Pulmonary artery endothelial cell (primary cell): ENCODE results near the gene ZNF683. TPM values are rescaled to one million over a fixed set of nuclear protein-coding genes. Genes with fewer than 3 reads are reported as not detected.

Source experiments
- DNase-seq: peaks from one replicate; pipeline ENCODE4 v3.0.0-alpha.2; 2011; ENCODE audit warnings: low read depth, low spot score
- total RNA-seq: library from RNA; depleted of rRNA; stranded (reverse); fragments of >200 nt; gene quantifications from 2 replicates; pipeline ENCODE4 v1.2.3, GENCODE V29; 2014

ZNF683 gene
- total RNA-seq, 1 donor from 2014 or later = not detected

DNA sequence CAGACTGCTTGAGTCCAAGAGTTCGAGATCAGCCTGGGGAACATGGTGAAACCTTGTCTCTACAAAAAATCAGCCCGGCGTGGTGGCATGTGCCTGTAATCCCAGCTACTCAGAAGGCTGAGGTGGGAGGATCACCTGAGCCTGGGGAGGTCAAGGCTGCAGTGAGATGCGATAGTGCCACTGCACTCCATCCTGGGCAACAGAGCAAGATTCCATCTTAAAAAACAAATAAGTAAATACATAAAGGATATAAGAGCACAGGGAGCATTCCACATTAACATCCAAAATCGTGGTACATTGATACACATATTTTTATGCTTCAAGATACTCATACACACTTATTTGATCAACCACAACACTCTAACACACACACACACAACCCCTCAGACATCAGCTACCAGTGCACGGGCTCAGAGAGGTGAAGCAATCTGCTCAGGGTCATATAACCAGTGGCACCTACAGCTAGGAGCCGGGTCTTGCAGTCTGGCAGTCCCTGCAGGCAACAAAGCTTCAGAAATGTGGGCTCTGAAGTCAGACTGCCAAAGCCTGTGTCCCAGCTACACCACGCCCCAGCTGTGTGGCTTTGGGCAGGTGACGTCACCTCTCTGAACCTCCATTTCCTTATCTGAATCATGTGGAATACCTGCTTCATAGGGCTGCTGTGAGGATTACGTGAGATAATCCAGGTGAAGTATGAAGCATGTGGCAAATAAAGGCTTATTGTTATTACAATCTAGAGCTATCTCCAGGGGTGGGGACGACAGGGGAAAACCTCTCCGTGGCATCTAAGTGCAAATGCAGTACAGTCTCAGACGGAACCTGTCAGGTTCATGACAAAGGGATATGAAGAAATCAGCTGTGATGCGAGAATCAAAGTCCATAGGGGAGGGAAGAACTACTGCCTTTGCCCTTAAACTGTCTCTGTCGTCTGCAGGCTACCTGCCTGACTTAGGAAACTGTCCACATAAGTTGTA is 13.9 kb downstream of the ZNF683 start:
- no peak for DNase-seq

DNA sequence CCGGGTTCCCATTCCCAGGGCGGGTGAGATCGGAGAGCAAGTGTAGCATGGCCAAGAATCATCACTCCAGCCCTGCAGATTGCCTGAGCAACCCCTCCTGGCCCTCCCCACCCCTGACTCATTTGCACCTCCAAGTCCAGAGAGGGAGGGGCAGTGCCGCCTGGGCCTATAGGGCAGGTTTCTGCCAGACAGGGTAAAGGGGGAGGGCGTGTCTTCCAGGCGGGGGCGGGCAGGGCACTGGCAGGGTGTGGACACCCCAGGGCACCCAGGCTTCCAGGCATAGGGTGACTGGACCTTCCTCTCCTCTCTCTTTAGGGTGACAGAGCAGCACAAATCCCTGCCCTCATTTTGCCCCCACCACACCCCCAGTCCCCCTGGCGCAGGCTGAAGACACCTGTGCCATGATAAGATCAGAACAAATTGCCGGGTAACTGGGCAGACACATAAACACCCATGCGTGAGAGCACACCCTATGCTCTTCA is 15.4 kb downstream of the ZNF683 start:
- DNase-seq = no peak

- no peak for DNase-seq
Observed at GRCh38 chr1:26356106-26356505, 16.4 kb downstream of the ZNF683 start.

GRCh38 chr1:26354972-26355371 is 17.6 kb downstream of the ZNF683 start:
- DNase-seq = no peak

- DNase-seq = no peak
Observed at GRCh38 chr1:26353976-26354820, 18.4 kb downstream of the ZNF683 start, which contains the start of gene CRYBG2. Gene CRYBG2 (minus strand): TSS chr1:26354130. CDS start chr1:26346657, 7,473 bp downstream.

- DNase-seq = no peak
Observed at GRCh38 chr1:26353210-26353859, 19.2 kb downstream of the ZNF683 start.

DNA sequence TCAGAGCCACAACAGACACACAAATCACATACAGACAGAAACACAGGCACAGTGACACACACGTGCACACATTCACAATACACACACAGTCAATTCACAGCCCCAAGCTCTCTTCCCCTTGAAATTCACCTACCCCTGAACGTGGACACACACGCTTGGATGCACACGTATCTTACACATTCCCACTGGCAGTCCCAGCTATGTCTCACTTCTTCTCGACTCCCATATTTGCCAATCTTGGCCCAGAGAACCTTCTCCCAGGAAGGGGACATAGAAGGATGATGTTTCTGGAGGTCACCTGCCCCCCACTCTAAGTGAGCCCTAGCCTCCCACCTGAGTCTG is 20.2 kb downstream of the ZNF683 start:
- DNase-seq = no peak

GRCh38 chr1:26351590-26352337 is 20.8 kb downstream of the ZNF683 start:
- no peak for DNase-seq

DNA sequence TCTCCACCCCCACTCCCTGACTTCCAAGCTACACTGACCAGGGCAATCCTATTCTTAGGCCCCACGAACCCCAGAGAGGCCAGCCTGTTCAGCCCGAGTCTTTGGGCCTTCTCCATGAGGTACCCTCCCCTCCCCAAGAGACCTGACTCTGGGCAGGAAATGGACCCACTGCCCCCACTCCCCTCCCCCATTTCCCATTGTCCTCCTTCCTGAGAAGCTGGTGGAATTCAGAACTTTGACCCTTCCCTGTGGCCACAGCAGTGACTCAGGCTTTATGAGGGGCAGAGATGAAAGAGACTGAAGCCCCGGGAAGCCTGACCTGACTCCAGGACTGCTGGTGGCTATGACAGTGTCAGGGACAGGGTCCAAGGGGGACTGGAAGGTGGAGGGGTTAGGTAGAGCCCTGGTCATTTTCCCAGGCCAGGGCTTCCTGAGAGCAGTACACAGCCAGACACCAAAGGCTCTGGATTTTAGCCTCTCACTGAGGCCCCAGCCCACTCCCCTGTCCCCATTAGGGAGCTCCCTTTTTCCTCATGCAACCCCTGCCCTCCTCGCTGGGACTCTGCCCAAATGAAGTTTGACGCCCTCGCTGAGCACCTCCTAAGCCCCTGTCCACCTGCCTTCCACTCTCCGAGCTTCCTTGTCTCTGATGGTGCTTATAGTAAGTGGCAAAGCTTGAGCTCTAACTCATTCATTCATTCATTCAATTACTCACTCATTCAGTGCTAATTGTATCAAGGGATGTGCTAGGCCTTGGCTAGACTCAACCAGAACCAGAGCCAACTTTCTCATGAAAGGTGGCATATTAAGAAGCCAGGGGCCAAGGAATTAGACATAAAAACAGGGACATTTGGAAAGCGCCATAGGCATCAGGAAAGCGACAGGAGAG is 21.6 kb downstream of the ZNF683 start:
- peak; percentile 46 for DNase-seq

DNA sequence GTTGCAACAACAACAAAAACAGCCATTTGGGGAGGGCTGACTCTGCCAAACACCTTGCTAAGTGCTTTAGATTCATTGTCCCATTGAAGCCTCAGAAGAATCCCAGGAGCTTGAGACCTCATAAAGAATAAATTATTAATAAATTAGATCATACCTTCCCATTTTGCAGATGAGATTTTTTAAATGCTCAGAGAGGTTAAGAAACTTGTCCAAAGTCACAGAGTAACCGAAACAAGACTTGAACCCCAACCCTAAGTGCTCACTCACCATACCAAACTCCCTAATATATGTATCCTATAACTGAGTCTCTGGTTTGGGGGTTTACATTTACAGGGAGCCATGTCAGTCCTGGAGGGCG is 22.2 kb downstream of the ZNF683 start:
- no peak for DNase-seq

GRCh38 chr1:26349877-26350244 is 22.7 kb downstream of the ZNF683 start:
- DNase-seq = no peak

DNA sequence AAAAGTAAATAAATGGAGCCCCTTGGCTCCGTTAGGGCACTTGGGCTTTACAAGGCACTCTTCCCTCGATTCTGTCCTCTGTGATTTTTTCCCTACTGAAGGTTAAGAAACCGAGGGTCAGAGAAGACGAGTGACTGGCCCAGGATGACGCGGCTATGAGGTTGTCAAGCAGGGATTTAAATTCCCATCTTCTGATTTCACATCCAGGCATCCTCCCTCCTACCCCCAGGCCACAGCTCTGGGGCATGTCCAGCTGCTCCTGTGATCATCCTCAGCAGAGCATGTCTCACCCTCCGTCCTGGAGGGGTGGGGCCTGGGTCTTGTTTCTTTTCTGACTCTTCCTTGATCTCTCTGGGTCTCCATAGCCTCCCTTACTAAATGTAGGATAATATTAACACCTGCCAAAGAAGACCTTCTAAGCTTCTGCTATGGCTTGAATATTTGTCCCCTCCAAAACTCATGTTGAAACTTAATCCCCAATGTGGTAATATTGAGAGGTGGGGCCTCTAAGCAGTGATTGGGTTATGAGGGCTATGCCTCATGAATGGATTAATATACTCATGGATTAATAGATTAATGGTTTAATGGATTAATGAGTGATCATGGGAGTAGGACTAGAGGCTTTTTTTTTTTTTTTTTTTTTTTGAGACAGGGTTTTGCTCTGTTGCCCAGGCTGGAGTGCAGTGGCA is 23.2 kb downstream of the ZNF683 start:
- no peak for DNase-seq

- DNase-seq = no peak
Observed at GRCh38 chr1:26346274-26347033, 26.1 kb downstream of the ZNF683 start.

- DNase-seq = no peak
Observed at GRCh38 chr1:26345718-26346117, 26.8 kb downstream of the ZNF683 start.

DNA sequence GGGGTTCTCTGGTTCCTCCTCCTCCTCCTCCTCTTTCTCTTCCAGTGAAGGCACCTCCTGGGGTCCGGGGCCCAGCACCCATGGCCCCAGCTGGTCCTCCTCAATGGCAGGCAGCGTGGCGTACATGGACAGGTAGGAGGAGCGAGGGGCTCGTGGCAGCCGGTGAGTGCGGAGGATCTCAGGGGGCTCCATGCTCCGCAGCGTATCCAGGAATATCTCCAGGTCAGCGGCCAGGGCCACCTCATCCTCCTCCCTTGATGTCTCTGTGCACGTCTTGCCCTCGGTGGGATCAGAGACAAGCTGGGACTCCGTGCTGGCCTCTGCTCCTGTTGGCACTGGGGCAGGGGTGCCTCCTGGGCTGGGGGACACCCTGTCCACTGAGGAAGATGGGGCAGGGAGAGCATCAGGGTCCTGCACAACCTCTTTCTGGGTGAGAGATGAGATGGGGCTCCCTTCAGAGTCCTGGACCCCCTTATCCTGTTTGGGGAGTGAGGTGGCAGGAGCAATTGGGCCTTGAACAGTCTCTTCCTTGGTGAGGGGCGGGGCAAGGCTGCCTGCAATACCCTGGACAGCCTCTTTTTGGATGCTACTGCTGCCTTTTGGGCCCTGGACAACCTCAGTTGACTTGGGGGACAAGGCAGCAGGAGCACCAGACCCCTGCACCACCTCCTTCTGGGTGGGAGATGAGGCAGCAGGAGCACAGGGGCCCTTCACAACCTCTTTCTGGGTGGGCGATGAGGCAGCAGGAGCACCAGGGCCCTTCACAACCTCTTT is 28.2 kb downstream of the ZNF683 start:
- no peak for DNase-seq

DNA sequence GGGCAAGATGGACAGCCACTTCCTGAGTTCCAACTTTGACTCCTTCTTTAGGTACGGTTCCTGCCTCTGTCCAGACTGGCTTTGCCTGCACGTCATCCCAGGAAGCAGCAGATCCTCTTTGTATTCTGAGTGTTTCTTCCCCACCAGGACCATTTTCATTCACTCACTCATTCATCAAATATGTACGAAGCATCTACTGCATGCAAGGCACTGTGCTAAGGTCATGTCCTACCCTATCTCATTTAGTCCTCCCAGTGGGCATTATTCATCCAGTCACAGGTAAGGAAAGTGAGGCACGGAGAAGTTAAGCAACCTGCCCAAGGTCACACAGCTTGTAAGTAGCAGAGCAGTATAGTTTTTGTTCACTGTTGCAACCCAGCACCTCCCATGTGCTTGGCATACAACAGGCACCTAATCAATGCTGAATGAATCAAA is 32.5 kb downstream of the ZNF683 start:
- no peak for DNase-seq

DNA sequence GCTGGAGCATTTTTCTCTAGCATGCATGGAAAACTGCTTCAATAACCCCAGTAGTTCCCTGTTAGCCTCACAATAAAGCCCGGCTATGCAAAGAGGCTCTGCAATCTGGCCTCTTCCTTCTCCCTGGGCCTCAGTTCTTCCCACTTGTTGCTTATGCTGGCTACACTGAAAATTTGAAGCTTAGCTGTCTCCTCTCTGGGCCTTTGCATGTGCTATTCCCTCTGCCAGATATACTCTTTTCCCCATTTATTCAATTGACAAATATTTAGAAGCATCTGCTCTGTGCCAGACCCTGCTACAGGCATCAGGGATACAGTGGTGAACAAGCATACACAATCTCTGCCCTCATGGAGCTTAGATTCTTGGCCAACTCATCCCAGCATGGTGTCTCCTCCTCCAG is 33.9 kb downstream of the ZNF683 start:
- no peak for DNase-seq

DNA sequence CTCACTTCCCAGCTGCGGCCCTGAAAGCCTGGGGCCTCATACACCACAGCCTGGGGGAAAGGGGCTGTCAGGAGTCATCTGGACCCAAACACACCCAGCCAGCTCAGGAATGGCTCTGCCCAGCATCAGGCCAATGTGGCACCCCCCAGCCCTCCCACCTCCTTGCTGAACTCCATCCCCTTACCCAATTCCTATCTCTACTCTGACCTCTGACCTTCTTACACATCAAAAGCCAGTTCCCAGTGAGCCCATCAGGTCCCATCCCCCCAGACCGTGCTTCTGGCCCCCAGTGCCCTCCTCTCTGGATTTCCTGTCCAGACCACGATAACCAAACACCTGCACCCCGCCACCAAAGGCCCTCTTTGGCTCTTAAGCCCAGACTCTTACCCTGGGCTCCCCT is 34.9 kb downstream of the ZNF683 start:
- DNase-seq = no peak
